ENCODE results near the gene IGSF8. TPM values are rescaled to one million over a fixed set of nuclear protein-coding genes. Genes with fewer than 3 reads are reported as not detected.

Gene IGSF8
- total RNA-seq, 1 experiment from 2014 or later = 56.2 TPM

DNA sequence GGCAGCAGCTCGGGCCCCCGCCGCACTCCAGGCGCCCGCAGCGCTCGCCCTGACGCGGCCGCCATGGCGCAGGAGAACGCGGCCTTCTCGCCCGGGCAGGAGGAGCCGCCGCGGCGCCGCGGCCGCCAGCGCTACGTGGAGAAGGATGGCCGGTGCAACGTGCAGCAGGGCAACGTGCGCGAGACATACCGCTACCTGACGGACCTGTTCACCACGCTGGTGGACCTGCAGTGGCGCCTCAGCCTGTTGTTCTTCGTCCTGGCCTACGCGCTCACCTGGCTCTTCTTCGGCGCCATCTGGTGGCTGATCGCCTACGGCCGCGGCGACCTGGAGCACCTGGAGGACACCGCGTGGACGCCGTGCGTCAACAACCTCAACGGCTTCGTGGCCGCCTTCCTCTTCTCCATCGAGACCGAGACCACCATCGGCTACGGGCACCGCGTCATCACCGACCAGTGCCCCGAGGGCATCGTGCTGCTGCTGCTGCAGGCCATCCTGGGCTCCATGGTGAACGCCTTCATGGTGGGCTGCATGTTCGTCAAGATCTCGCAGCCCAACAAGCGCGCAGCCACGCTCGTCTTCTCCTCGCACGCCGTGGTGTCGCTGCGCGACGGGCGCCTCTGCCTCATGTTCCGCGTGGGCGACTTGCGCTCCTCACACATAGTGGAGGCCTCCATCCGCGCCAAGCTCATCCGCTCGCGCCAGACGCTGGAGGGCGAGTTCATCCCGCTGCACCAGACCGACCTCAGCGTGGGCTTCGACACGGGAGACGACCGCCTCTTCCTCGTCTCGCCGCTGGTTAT, 14.2 kb downstream of the IGSF8 start:
- Histone ChIP-seq H2AK5ac (ENCODE audit: insufficient read length, low read length) (no peak overlapping the region), H2BK120ac (ENCODE audit: low read depth, low read length, poor library complexity, severe bottlenecking) (no peak overlapping the region), H2BK5ac (ENCODE audit: insufficient read length, low read length) (no peak overlapping the region), H2AFZ (ENCODE audit: low read length) (no peak overlapping the region), H3K9ac (ENCODE audit: extremely low read depth, insufficient read length, low read length) (no peak overlapping the region), H3K14ac (ENCODE audit: insufficient read depth, low read length) (no peak overlapping the region), H3K27ac (ENCODE audit: insufficient read length, low read depth, low read length) (no peak overlapping the region), H4K91ac (ENCODE audit: insufficient read length, low read depth, low read length) (no peak overlapping the region), H3K4ac (ENCODE audit: low read depth, low read length) (no peak overlapping the region), H4K8ac (replicated peaks; ENCODE audit: insufficient read length, low read depth, low read length) (no peak overlapping the region), H3K4me2 (ENCODE audit: insufficient read depth, insufficient read length, low read length) (peak overlapping the region; percentile 3), H2BK12ac (ENCODE audit: insufficient read length, low read depth, low read length) (no peak overlapping the region), H3T11ph (ENCODE audit: low read length) (no peak overlapping the region), H3K79me1 (ENCODE audit: insufficient read depth, low read depth, low read length, poor library complexity, severe bottlenecking) (no peaks in the 10 kb centered on the region), H3K23me2 (ENCODE audit: insufficient read length, low read depth, low read length, poor library complexity, severe bottlenecking) (no peaks in the 10 kb centered on the region), H3K18ac (ENCODE audit: insufficient read length, low read depth, low read length) (peak overlapping the region; percentile 1), H3K79me2 (ENCODE audit: insufficient read depth, low read length) (no peaks in the 10 kb centered on the region), H3K56ac (ENCODE audit: insufficient read length, low read depth, low read length) (no peak overlapping the region), H3K23ac (ENCODE audit: insufficient read length, low read depth, low read length) (no peak overlapping the region), H2BK20ac (ENCODE audit: low read depth, low read length, poor library complexity, severe bottlenecking) (no peak overlapping the region), H3K27me3 (ENCODE audit: insufficient read depth, low read length) (peaks cover 7% of the 10 kb centered on the region; the same call in 1 of the 2 replicates), H4K5ac (ENCODE audit: insufficient read length, low read depth, low read length) (no peak overlapping the region), H3K4me1 (ENCODE audit: insufficient read depth, low read length) (no peaks in the 10 kb centered on the region; the same call in 1 of the 2 replicates), H3K9me3 (ENCODE audit: control insufficient read depth, low read depth, low read length) (no peaks in the 10 kb centered on the region), H2BK15ac (ENCODE audit: low read depth, low read length) (no peak overlapping the region), H4K20me1 (ENCODE audit: control insufficient read depth, insufficient read depth, insufficient read length) (no peaks in the 10 kb centered on the region)
- peaks cover 4 to 21% (median 6%) of the 10 kb centered on the region in 3 experiments; a peak in 5 of 7 replicates for H3K36me3 Mint-ChIP-seq (ENCODE audit: insufficient read depth in 1 of 3, low read depth in 3 of 3)
- H3K27me3 Mint-ChIP-seq (ENCODE audit: low read depth) = peaks cover 69% of the 10 kb centered on the region
- H3K9me3 Mint-ChIP-seq = no peaks in the 10 kb centered on the region; a peak in 1 of 5 replicates
- WGBS (ENCODE audit: extremely low coverage, insufficient read length, low lambda C conversion rate) = no CpG with 5 or more reads among the region's 96 CpGs
- H3K4me1 Mint-ChIP-seq = peaks cover 9 to 10% of the 10 kb centered on the region in 2 experiments
- peak overlapping the region; percentile 23 to 46; a peak in 3 of 5 replicates for H3K4me3 Mint-ChIP-seq
- DNase-seq = peak; percentile 92
- TF ChIP-seq, protein P1, sequence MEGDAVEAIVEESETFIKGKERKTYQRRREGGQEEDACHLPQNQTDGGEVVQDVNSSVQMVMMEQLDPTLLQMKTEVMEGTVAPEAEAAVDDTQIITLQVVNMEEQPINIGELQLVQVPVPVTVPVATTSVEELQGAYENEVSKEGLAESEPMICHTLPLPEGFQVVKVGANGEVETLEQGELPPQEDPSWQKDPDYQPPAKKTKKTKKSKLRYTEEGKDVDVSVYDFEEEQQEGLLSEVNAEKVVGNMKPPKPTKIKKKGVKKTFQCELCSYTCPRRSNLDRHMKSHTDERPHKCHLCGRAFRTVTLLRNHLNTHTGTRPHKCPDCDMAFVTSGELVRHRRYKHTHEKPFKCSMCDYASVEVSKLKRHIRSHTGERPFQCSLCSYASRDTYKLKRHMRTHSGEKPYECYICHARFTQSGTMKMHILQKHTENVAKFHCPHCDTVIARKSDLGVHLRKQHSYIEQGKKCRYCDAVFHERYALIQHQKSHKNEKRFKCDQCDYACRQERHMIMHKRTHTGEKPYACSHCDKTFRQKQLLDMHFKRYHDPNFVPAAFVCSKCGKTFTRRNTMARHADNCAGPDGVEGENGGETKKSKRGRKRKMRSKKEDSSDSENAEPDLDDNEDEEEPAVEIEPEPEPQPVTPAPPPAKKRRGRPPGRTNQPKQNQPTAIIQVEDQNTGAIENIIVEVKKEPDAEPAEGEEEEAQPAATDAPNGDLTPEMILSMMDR (conservative IDR thresholded peaks at IDR 0.05) = peak; percentile 92
- peak overlapping the region in 1 of 3 experiments; percentile 39; a peak in 1 of 7 replicates for H3K27ac Mint-ChIP-seq

Measured in H9 (cell line).